Fibroblast of villous mesenchyme (primary cell): ENCODE data around the gene VKORC1. TPM values are rescaled to one million over a fixed set of nuclear protein-coding genes. Genes with fewer than 3 reads are reported as not detected.

Experiments
- DNase-seq: peaks from one replicate; pipeline ENCODE4 v3.0.0-alpha.2; 2010; ENCODE audit warnings: low read depth
- H3K4me3 ChIP-seq: 2 replicates; pipeline ENCODE4 v1.5.1; 2011; ENCODE audit warnings: low read depth, mild to moderate bottlenecking, low read length
- CTCF ChIP-seq: IDR thresholded peaks from 2 replicates; pipeline ENCODE4 v1.5.1; 2012; ENCODE audit warnings: low read depth, mild to moderate bottlenecking, low read length; ENCODE audit not compliant: insufficient read depth
- total RNA-seq: library from RNA; depleted of rRNA; stranded (reverse); fragments of >200 nt; gene quantifications from 2 replicates; pipeline ENCODE4 v1.2.3, GENCODE V29; 2012

The VKORC1 gene
- total RNA-seq, 1 donor: 68.2 TPM

- no peak overlapping the region for H3K4me3 ChIP-seq
- TF ChIP-seq CTCF: no peak
- DNase-seq: peak; percentile 34
These were observed 5.5 kb upstream of the VKORC1 start for GRCh38 chr16:31099860-31100638.

- TF ChIP-seq CTCF: no peak
- H3K4me3 ChIP-seq: peak overlapping the region; percentile 74
- peak; percentile 21 for DNase-seq
These were observed 541 bp downstream of the VKORC1 start for GRCh38 chr16:31094088-31094423.

GRCh38 chr16:31093132-31093703, 1.4 kb downstream of the VKORC1 start:
- DNase-seq: no peak
- TF ChIP-seq CTCF: no peak
- peak overlapping the region; percentile 74 for H3K4me3 ChIP-seq

GRCh38 chr16:31092330-31092729, 2.3 kb downstream of the VKORC1 start:
- no peak overlapping the region for H3K4me3 ChIP-seq
- DNase-seq: peak; percentile 33
- TF ChIP-seq CTCF: no peak

- no peak overlapping the region for H3K4me3 ChIP-seq
- TF ChIP-seq CTCF: no peak
- no peak for DNase-seq
These were observed 4.1 kb downstream of the VKORC1 start for GRCh38 chr16:31090540-31090939.

- no peak for DNase-seq
- TF ChIP-seq CTCF: no peak
- no peak overlapping the region for H3K4me3 ChIP-seq
These were observed 5.4 kb downstream of the VKORC1 start for GRCh38 chr16:31089199-31089598.
